ENCODE data around the gene BDKRB2. TPM values are rescaled to one million over a fixed set of nuclear protein-coding genes. Genes with fewer than 3 reads are reported as not detected.

Gene BDKRB2
- total RNA-seq, 4 donors from 2014 or later, result 3.2 to 9.9 (median 5.3) TPM

GRCh38 chr14:96249029-96249428 is 44.4 kb downstream of the BDKRB2 start:
- intact Hi-C loops (cut with DNase I), result no loop called here
- H3K36me3 ChIP-seq, result no peaks in the 10 kb centered on the region
- H3K9me3 ChIP-seq, result no peaks in the 10 kb centered on the region
- no peaks in the 10 kb centered on the region for H3K27me3 ChIP-seq
- H3K27ac ChIP-seq, result no peak overlapping the region
- no peak for DNase-seq
- H3K4me3 ChIP-seq (replicated peaks in 1 of 3), result no peak overlapping the region
- H3K4me1 ChIP-seq, result no peaks in the 10 kb centered on the region
- no peak for TF ChIP-seq POLR2A (IDR thresholded peaks at IDR 0.05)
- TF ChIP-seq, protein P1, sequence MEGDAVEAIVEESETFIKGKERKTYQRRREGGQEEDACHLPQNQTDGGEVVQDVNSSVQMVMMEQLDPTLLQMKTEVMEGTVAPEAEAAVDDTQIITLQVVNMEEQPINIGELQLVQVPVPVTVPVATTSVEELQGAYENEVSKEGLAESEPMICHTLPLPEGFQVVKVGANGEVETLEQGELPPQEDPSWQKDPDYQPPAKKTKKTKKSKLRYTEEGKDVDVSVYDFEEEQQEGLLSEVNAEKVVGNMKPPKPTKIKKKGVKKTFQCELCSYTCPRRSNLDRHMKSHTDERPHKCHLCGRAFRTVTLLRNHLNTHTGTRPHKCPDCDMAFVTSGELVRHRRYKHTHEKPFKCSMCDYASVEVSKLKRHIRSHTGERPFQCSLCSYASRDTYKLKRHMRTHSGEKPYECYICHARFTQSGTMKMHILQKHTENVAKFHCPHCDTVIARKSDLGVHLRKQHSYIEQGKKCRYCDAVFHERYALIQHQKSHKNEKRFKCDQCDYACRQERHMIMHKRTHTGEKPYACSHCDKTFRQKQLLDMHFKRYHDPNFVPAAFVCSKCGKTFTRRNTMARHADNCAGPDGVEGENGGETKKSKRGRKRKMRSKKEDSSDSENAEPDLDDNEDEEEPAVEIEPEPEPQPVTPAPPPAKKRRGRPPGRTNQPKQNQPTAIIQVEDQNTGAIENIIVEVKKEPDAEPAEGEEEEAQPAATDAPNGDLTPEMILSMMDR (IDR thresholded peaks at IDR 0.05), result no peak
- 64 to 82% methylated on average over 5 of the region's 5 CpGs for WGBS, 2 donors

GRCh38 chr14:96250485-96250884 is 45.8 kb downstream of the BDKRB2 start:
- 80 to 81% methylated on average over 3 of the region's 3 CpGs for WGBS, 2 donors

DNA sequence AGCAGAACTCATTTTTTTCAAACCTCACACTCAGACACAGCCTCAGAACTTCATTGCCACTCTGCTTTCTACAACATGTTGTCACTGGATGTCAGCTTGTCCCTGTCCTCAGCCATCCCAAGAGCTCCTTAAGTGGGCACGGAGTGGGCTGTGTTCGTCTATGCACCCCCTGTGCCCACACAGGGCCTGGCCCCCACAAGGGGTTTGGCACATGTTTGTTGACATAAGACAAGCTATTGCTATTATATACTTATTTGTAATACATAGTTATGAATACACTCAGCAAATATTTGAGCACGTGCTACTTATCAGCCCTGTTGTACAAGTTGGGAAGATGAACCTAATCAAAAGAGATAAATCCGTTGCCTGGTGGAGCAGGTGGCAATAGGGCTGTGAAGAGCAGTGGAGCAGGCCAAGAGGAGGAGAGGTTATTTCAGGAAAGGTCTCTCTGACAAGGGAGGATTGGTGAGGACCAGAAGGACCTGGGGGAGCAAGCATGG is 47.1 kb downstream of the BDKRB2 start:
- intact Hi-C loops (cut with DNase I), result no loop called here

More at GRCh38 chr14:96250485-96250884, 45.8 kb downstream of the BDKRB2 start:
- Histone ChIP-seq H3K9me3 (no peaks in the 10 kb centered on the region), H3K27me3 (no peaks in the 10 kb centered on the region), H3K4me3 (replicated peaks in 1 of 3) (no peak overlapping the region), H3K36me3 (no peaks in the 10 kb centered on the region), H3K4me1 (no peaks in the 10 kb centered on the region), H3K27ac (no peak overlapping the region)
- no peak for DNase-seq
- no peak for TF ChIP-seq POLR2A (IDR thresholded peaks at IDR 0.05)
- TF ChIP-seq, protein P1 (IDR thresholded peaks at IDR 0.05), result no peak
- intact Hi-C loops (cut with DNase I), result no loop called here

GRCh38 chr14:96252323-96252998 is 47.8 kb downstream of the BDKRB2 start:
- H3K4me1 ChIP-seq, result no peaks in the 10 kb centered on the region
- TF ChIP-seq POLR2A (IDR thresholded peaks at IDR 0.05), result no peak
- TF ChIP-seq, protein P1 (IDR thresholded peaks at IDR 0.05), result no peak
- WGBS, 2 donors, result 90 to 91% methylated on average over 15 to 16 of the region's 19 CpGs
- H3K36me3 ChIP-seq, result no peaks in the 10 kb centered on the region
- no peaks in the 10 kb centered on the region for H3K9me3 ChIP-seq
- no peak for DNase-seq
- H3K27ac ChIP-seq, result no peak overlapping the region
- intact Hi-C loops (cut with DNase I), result no loop called here
- no peaks in the 10 kb centered on the region for H3K27me3 ChIP-seq
- H3K4me3 ChIP-seq (replicated peaks in 1 of 3), result no peak overlapping the region

More for the DNA sequence above, 47.1 kb downstream of the BDKRB2 start:
- no peak for DNase-seq
- no peak for TF ChIP-seq POLR2A (IDR thresholded peaks at IDR 0.05)
- TF ChIP-seq, protein P1 (IDR thresholded peaks at IDR 0.05), result no peak
- no peak overlapping the region for H3K4me3 ChIP-seq (replicated peaks in 1 of 3)
- no peaks in the 10 kb centered on the region for H3K4me1 ChIP-seq
- H3K27ac ChIP-seq, result no peak overlapping the region
- no peaks in the 10 kb centered on the region for H3K27me3 ChIP-seq
- H3K36me3 ChIP-seq, result no peaks in the 10 kb centered on the region
- H3K9me3 ChIP-seq, result no peaks in the 10 kb centered on the region
- 77 to 90% methylated on average over 4 of the region's 4 CpGs for WGBS, 2 donors

GRCh38 chr14:96252999-96253539 is 48.4 kb downstream of the BDKRB2 start:
- WGBS, 2 donors, result 67 to 76% methylated on average over 9 of the region's 9 CpGs
- Histone ChIP-seq H3K4me3 (replicated peaks in 1 of 3) (no peak overlapping the region), H3K27ac (no peak overlapping the region), H3K36me3 (no peaks in the 10 kb centered on the region), H3K9me3 (no peaks in the 10 kb centered on the region), H3K4me1 (no peaks in the 10 kb centered on the region), H3K27me3 (no peaks in the 10 kb centered on the region)
- DNase-seq, result no peak
- intact Hi-C loops (cut with DNase I), result no loop called here
- TF ChIP-seq, protein P1 (IDR thresholded peaks at IDR 0.05), result no peak
- TF ChIP-seq POLR2A (IDR thresholded peaks at IDR 0.05), result no peak

Measured in thyroid gland (tissue), 4 donors.